BJ (cell line): ENCODE measurements around the gene C19orf47. TPM values are rescaled to one million over a fixed set of nuclear protein-coding genes. Genes with fewer than 3 reads are reported as not detected.

Experiments used
- CTCF ChIA-PET: fragments of 350-600 bp; formaldehyde crosslinking; extraction: SDS; loops from one replicate; lab custom pipeline; 2021; ENCODE audit warnings: antibody characterized with exemption, inconsistent platforms; lab: Yijun Ruan, JAX
- POLR2A ChIA-PET: fragments of 300-600 bp; sonication (Branson Sonifier 250); formaldehyde crosslinking; extraction: SDS; loops from one replicate; lab custom pipeline; 2021; ENCODE audit warnings: antibody characterized with exemption; lab: Charles Lee
- DNase-seq: peaks from one replicate; pipeline ENCODE4 v3.0.0-alpha.2; 2011; ENCODE audit warnings: low read depth
- H3K27me3 ChIP-seq: 2 replicates; pipeline ENCODE4 v1.6.0; 2011; ENCODE audit warnings: low read length; ENCODE audit not compliant: control insufficient read depth, insufficient read depth
- H3K36me3 ChIP-seq: 2 replicates; pipeline ENCODE4 v1.5.1; 2011; ENCODE audit warnings: low read length; ENCODE audit not compliant: control insufficient read depth, insufficient read depth
- H3K4me3 ChIP-seq: 2 replicates; pipeline ENCODE4 v1.5.1; 2011; ENCODE audit warnings: low read depth, mild to moderate bottlenecking, control low read depth, low read length
- polyA minus RNA-seq: library from RNA; depleted of rRNA, polyadenylated mRNA; stranded (reverse); fragments of >200 nt; gene quantifications from 2 replicates; pipeline ENCODE4 v1.2.3, GENCODE V29; 2011; rRNA and poly(A)+ RNA removed
- polyA plus RNA-seq: library from polyadenylated mRNA; depleted of rRNA; stranded (reverse); fragments of >200 nt; gene quantifications from 2 replicates; pipeline ENCODE4 v1.2.3, GENCODE V29; 2011; rRNA removed
- TF ChIP-seq, protein P1 (sequence below): IDR thresholded peaks from 2 replicates; pipeline ENCODE4 v1.5.1; 2011; ENCODE audit warnings: low read depth, mild to moderate bottlenecking, control low read depth, inconsistent platforms, low read length, moderate library complexity; ENCODE audit not compliant: insufficient read depth

The C19orf47 gene, protein sequence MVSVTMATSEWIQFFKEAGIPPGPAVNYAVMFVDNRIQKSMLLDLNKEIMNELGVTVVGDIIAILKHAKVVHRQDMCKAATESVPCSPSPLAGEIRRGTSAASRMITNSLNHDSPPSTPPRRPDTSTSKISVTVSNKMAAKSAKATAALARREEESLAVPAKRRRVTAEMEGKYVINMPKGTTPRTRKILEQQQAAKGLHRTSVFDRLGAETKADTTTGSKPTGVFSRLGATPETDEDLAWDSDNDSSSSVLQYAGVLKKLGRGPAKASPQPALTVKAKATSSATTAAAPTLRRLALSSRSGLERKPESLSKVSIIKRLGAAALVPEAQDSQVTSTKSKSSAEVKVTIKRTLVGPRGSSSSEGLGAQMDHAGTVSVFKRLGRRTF
- polyA plus RNA-seq (14.7 and 25.2 TPM in 2 replicates), polyA minus RNA-seq (23.3 and 34.2 TPM in 2 replicates)

DNA sequence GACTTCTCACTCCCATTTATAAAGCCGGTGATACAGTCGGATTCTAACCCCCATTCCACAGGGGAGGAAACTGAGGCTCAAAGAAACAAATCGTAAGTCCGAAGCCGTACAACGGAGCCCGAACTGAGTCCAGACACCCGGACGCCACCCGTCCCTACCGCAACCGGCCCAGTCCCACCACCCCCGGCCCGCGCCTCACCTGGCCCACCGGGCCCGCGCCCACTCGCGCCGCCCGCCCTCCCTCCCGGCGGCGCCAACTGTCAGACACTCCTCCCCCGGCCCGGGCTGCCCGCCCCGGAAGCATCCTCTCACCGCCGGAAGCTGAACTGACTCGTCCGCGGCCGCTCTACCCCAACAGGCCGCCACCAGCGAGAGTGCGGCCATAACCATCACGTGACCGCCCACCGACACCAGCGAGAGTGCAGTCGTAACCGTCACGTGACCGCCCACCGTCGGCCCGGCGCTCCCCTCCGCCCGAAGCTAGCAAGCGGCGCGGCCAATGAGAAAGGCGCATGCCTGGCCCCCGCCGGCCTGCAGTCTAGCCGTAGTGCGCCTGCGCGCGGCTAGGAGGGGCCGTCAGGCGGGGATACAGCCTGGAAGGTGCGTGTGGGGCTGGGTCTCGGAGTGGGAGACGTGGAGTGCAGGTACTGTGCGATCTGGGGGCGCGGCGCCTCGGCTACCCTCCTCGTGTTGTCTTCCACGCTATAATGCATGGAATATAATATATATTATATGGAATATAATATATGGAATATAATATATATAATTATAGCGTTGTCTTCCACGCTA is at the start of gene C19orf47, which contains the start of gene PLD3:
Gene C19orf47, minus strand, starts transcription at position 273 of the 789 bp plus-strand sequence. CDS start 6,540 bp downstream, outside the sequence.
Gene PLD3, plus strand, starts transcription at position 571 of the 789 bp plus-strand sequence. CDS start 17,789 bp downstream, outside the sequence.
- POLR2A ChIA-PET, result interaction anchor here (0.7 to 1.2 kb wide), 2 partner anchors 78 to 256 kb away, joined by 3 to 4 read pairs; partner anchors contain the start of gene SERTAD1
- peak within 1 kb of the TSS; percentile 76 for H3K4me3 ChIP-seq
- no peaks in the 10 kb centered on the region for H3K27me3 ChIP-seq
- CTCF ChIA-PET, result interaction anchor here (0.8 to 1.3 kb wide), 5 partner anchors 13 to 287 kb away, joined by 3 to 8 read pairs (median 4); no protein-coding TSS in a partner anchor
- TF ChIP-seq, protein P1, sequence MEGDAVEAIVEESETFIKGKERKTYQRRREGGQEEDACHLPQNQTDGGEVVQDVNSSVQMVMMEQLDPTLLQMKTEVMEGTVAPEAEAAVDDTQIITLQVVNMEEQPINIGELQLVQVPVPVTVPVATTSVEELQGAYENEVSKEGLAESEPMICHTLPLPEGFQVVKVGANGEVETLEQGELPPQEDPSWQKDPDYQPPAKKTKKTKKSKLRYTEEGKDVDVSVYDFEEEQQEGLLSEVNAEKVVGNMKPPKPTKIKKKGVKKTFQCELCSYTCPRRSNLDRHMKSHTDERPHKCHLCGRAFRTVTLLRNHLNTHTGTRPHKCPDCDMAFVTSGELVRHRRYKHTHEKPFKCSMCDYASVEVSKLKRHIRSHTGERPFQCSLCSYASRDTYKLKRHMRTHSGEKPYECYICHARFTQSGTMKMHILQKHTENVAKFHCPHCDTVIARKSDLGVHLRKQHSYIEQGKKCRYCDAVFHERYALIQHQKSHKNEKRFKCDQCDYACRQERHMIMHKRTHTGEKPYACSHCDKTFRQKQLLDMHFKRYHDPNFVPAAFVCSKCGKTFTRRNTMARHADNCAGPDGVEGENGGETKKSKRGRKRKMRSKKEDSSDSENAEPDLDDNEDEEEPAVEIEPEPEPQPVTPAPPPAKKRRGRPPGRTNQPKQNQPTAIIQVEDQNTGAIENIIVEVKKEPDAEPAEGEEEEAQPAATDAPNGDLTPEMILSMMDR, result no peak
- H3K36me3 ChIP-seq, result no peaks in the 10 kb centered on the region
- peak; percentile 94 for DNase-seq

DNA sequence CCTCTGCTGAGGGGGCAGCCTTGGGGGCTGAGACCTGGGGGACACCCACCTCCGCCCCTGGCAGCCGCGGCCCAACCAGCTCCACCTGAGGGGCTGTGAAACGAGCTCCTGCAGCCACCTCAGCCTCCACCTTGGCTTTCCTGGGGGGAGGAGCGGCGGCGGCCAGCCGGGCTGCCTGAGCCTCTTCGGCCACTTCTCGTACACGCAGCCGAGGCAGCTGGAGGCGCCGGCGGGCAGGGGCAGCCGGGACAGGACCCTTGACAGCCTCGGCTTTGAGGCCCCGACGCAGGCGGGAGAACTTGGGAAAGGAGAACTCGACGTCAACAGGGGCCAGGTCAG is 49.3 kb upstream of the C19orf47 start:
- Histone ChIP-seq H3K36me3 (no peaks in the 10 kb centered on the region), H3K27me3 (peaks cover 1% of the 10 kb centered on the region; the same call in 1 of the 2 replicates), H3K4me3 (no peak overlapping the region)
- DNase-seq, result no peak
- ChIA-PET POLR2A (no interaction called here), CTCF (interaction anchor here (1.7 kb wide), 1 partner anchor 23 kb away, joined by 8 read pairs; no protein-coding TSS in a partner anchor)
- TF ChIP-seq, protein P1, result no peak

DNA sequence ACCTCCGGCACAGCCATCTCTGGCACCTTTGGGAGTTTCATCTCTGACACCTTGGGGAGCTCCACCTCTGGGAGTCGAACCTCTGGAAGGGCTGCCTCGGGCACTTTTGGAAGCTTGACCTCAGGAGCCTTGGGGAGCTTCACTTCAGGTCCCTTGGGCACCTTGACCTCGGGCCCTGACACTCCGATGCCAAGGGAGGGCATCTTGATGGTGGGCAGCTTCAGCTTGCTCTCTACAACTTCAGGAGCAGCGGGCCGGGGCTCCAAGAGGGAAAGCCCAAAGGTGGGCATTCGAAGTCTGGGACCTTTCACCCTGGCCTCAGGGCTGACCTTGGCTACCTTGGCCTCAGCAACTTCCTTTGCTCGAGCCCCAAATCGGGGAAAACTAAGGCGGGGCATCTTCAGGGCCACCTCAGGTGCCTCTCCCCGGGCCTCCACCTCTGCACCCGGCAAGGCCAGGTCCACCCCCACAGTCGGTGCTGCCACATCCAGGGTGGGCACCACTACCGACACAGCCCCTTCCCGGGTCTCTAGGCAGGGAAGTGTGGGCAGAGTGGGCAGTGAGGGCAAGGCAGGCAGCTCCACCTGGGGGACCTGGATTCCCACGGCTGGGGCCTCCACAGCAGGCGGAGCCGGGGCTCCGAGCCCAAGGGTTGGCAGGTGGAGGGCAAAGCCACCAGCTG is 48.8 kb upstream of the C19orf47 start:
- Histone ChIP-seq H3K4me3 (no peak overlapping the region), H3K27me3 (peaks cover 1% of the 10 kb centered on the region; the same call in 1 of the 2 replicates), H3K36me3 (no peaks in the 10 kb centered on the region)
- no peak for DNase-seq
- ChIA-PET POLR2A (no interaction called here), CTCF (interaction anchor here (1.3 to 1.7 kb wide), 2 partner anchors 17 to 24 kb away, joined by 4 to 8 read pairs; no protein-coding TSS in a partner anchor)
- TF ChIP-seq, protein P1, result no peak

DNA sequence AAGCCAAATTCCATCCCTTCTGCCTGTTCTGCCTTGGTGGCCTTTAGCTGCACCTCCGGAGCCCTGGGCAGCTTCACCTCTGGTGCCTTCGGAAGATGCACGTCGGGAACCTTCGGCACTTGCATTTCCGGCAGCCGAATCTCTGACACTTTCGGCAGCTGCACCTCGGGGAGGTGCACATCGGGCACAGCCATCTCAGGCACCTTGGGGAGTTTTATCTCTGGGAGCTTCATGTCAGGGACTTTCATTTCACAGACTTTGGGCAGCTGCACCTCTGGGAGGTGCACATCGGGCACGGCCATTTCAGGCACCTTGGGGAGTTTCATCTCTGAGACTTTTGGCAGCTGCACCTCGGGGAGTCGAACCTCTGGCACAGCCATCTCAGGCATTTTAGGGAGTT is 47.8 kb upstream of the C19orf47 start:
- ChIA-PET POLR2A (no interaction called here), CTCF (interaction anchor here (1.3 to 1.7 kb wide), 2 partner anchors 16 to 25 kb away, joined by 4 to 8 read pairs; no protein-coding TSS in a partner anchor)
- TF ChIP-seq, protein P1, result no peak
- Histone ChIP-seq H3K27me3 (peaks cover 1% of the 10 kb centered on the region; the same call in 1 of the 2 replicates), H3K4me3 (no peak overlapping the region), H3K36me3 (no peaks in the 10 kb centered on the region)
- no peak for DNase-seq
